ENCODE results near the gene GATAD2A.
A peak's percentile ranks its signal among the peaks of the same experiment; 100 is the strongest.

DNA sequence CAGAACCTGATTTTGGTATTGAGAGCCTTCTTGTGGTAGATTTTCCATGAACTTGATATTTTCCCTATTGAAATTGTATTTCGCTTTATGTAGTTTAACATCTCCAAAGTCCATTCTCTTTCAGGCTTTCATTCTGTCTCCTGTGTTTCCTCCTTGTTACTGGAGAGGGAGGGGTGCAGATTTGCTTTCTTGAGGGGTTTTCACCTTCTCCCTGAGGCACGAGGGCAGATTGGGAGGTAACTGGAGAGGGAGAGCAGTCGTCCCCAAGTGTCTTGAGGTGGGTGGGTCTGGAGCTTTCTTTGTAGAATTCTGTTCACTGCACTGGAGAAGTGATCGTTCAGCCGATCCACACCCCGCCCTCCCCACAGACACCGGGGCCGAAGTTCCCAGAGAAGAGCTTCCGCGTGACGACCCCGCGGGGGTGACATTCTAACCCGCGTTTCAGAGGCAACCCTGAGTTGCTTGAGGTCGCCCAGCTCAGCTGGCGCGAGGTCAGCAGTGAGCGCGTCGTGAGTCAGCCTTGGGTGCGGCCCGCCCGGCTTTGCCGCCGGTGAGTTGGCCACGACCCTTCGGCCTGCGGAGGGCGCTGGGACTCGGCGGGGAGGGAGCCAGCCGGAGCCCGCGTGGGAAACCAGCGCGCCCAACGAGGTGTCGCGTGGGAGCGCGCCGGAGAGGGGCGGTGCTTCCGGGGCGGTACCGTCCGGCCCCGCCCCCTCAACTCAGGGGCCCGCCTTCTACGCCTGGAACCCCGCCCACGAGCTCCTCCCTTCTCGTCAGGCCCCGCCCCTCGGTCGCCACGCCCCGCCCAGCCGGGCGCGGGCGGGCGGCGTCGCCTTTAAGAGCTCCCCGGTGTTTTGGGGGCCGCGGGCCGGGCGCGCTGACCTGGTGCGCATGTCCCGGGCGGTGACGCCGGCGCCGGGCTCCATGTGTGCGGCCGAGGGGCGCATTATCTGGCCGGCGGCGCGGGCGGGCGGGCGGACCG is at the start of gene GATAD2A:
- TF ChIP-seq, protein P1, sequence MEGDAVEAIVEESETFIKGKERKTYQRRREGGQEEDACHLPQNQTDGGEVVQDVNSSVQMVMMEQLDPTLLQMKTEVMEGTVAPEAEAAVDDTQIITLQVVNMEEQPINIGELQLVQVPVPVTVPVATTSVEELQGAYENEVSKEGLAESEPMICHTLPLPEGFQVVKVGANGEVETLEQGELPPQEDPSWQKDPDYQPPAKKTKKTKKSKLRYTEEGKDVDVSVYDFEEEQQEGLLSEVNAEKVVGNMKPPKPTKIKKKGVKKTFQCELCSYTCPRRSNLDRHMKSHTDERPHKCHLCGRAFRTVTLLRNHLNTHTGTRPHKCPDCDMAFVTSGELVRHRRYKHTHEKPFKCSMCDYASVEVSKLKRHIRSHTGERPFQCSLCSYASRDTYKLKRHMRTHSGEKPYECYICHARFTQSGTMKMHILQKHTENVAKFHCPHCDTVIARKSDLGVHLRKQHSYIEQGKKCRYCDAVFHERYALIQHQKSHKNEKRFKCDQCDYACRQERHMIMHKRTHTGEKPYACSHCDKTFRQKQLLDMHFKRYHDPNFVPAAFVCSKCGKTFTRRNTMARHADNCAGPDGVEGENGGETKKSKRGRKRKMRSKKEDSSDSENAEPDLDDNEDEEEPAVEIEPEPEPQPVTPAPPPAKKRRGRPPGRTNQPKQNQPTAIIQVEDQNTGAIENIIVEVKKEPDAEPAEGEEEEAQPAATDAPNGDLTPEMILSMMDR (IDR thresholded peaks at IDR 0.05): peak in 4 of 7 experiments; percentile 14 to 42 (median 19)
- TF ChIP-seq POLR2A (IDR thresholded peaks at IDR 0.05) (no peak), POLR2AphosphoS5 (IDR thresholded peaks at IDR 0.05) (peak; percentile 0 to 94 (median 54))

All from stomach (tissue), 4 donors.